Nephron progenitor cell (in vitro differentiated cells): ENCODE results near the gene CD52.
A peak's percentile ranks its signal among the peaks of the same experiment; 100 is the strongest.
"Not testable (repeated sequence)": the region's sequence is repeated elsewhere in the genome, so short reads cannot be mapped to it uniquely, and the experiment has no call there.

Experiments
- DNase-seq: peaks from one replicate; pipeline ENCODE4 v3.0.0; 2021
- H3K27ac Mint-ChIP-seq: 2 replicates; pipeline ENCODE4 v1.8.0; 2021; ENCODE audit warnings: mild to moderate bottlenecking, moderate library complexity, mixed read lengths
- H3K27me3 Mint-ChIP-seq: 2 replicates; pipeline ENCODE4 v1.8.0; 2021; ENCODE audit warnings: mild to moderate bottlenecking, low read depth, mixed read lengths; ENCODE audit not compliant: poor library complexity
- H3K36me3 Mint-ChIP-seq: 2 replicates; pipeline ENCODE4 v1.8.0; 2021; ENCODE audit warnings: low read depth, mixed read lengths
- H3K4me1 Mint-ChIP-seq: 2 replicates; pipeline ENCODE4 v1.8.0; 2021; ENCODE audit warnings: mixed read lengths
- H3K4me3 Mint-ChIP-seq: 2 replicates; pipeline ENCODE4 v1.8.0; 2021; ENCODE audit warnings: mild to moderate bottlenecking, moderate library complexity, mixed read lengths
- H3K9me3 Mint-ChIP-seq: 2 replicates; pipeline ENCODE4 v1.8.0; 2021; ENCODE audit warnings: mild to moderate bottlenecking, moderate library complexity, mixed read lengths
- CTCF ChIP-seq: fragments of 200-600 bp; sonication (generic); IDR thresholded peaks from 2 replicates; pipeline ENCODE4 v1.5.0; 2021; ENCODE audit warnings: antibody characterized with exemption

The CD52 gene

DNA sequence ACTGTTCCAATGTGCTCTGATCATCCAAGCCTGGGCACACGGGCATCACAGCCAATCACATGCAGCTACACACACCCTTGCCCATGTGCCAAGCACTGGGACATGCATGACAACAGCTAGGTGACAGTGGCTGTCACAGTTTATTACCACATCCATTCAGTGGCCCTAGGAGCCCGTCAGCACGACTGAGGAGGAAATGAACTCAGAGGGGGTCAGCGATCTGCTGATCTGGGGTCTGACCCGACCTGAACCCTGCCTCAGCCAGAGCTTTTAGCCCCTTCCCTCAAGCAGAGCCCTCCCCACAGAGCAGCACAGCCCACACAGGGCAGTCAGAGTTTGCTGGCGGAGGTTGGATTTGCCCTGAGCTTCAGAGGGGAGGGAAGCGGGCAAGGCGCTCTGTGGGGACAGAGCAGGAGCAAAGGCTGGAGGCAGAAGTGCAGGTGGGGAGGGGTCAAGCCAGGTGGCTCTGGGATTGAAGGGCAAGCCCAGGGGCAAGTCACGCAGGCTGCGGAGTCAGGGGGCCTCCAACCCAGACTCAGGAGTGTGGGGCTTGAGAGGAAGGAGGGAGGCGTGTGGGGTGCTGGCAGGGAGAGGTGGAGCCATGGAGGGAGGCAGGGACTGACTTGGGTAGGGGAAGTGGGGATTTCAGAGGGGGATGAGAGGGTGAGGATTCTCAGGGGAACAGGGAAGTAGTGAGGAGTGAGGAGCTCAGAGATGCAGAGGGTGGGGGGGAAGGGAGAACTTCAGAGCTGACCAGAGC is 27.5 kb upstream of the CD52 start:
- H3K27me3 Mint-ChIP-seq, result no peaks in the 10 kb centered on the region
- peak overlapping the region; percentile 15 for H3K4me3 Mint-ChIP-seq
- H3K36me3 Mint-ChIP-seq, result peaks cover 16% of the 10 kb centered on the region
- peaks cover 80% of the 10 kb centered on the region for H3K4me1 Mint-ChIP-seq
- no peak overlapping the region for H3K27ac Mint-ChIP-seq
- peak; percentile 12 for DNase-seq
- H3K9me3 Mint-ChIP-seq, result no peaks in the 10 kb centered on the region
- no peak for TF ChIP-seq CTCF

GRCh38 chr1:26290882-26291261 is 26.9 kb upstream of the CD52 start:
- TF ChIP-seq CTCF, result no peak
- H3K4me1 Mint-ChIP-seq, result peaks cover 83% of the 10 kb centered on the region
- H3K9me3 Mint-ChIP-seq, result no peaks in the 10 kb centered on the region
- H3K36me3 Mint-ChIP-seq, result peaks cover 19% of the 10 kb centered on the region
- DNase-seq, result peak; percentile 9
- no peaks in the 10 kb centered on the region for H3K27me3 Mint-ChIP-seq
- H3K4me3 Mint-ChIP-seq, result peak overlapping the region; percentile 15
- H3K27ac Mint-ChIP-seq, result no peak overlapping the region

DNA sequence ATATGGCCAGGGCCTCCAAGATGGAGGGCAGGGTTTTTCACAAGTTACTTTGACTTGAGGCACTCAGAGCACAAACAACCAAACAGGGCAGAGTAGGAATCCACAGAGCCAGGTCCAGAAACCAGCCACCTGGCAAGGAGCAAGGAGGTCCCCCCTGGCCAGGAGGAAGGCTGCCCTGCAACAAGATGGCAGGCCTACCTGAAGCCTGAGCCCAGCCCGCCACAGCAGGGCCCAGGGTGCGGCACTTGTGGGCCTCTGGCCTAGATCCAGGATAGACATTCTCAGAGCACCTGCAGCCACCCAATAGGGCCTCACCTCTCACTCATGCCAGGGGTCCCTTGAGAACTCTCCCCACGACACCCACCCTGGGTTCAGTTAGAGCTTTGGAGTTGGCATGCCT is 26.3 kb upstream of the CD52 start:
- Mint-ChIP-seq H3K4me1 (peaks cover 88% of the 10 kb centered on the region), H3K9me3 (no peaks in the 10 kb centered on the region), H3K27ac (no peak overlapping the region), H3K27me3 (peaks cover 3% of the 10 kb centered on the region), H3K36me3 (peaks cover 24% of the 10 kb centered on the region), H3K4me3 (no peak overlapping the region)
- no peak for TF ChIP-seq CTCF
- DNase-seq, result no peak

DNA sequence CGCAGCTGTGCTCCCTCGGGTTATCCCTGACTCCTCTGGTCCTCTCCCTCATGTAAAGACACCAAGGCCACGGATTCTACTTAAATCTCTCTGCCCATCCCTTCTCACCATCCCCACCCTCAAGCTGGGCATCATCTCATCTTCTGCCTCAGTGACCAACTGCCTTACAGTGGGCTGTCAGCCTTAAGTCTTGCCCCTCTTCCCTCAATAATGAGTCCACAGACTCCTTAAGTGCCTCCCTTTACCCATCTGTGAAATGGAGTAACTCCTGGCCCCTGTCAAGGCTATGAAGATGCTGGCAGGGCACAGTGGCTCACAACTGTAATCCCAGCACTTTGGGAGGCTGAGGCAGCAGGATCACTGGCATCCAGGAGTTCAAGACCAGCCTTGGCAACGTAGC is 25.8 kb upstream of the CD52 start:
- H3K27ac Mint-ChIP-seq, result no peak overlapping the region
- no peak for DNase-seq
- H3K4me1 Mint-ChIP-seq, result peaks cover 86% of the 10 kb centered on the region
- no peak for TF ChIP-seq CTCF
- H3K4me3 Mint-ChIP-seq, result peak overlapping the region; percentile 14
- no peaks in the 10 kb centered on the region for H3K9me3 Mint-ChIP-seq
- peaks cover 24% of the 10 kb centered on the region for H3K36me3 Mint-ChIP-seq
- H3K27me3 Mint-ChIP-seq, result peaks cover 3% of the 10 kb centered on the region

- not testable (repeated sequence) for H3K9me3 Mint-ChIP-seq, DNase-seq, H3K27me3 Mint-ChIP-seq, H3K27ac Mint-ChIP-seq, H3K4me3 Mint-ChIP-seq
- H3K36me3 Mint-ChIP-seq, result peaks cover 24% of the 10 kb centered on the region
- peaks cover 78% of the 10 kb centered on the region for H3K4me1 Mint-ChIP-seq
These were observed 25.0 kb upstream of the CD52 start for GRCh38 chr1:26292735-26293134.

- no peak for TF ChIP-seq CTCF
- Mint-ChIP-seq H3K27me3 (peaks cover 3% of the 10 kb centered on the region), H3K4me3 (no peak overlapping the region), H3K4me1 (peaks cover 75% of the 10 kb centered on the region), H3K9me3 (no peaks in the 10 kb centered on the region), H3K27ac (no peak overlapping the region), H3K36me3 (peaks cover 24% of the 10 kb centered on the region)
- DNase-seq, result no peak
These were observed 23.8 kb upstream of the CD52 start for GRCh38 chr1:26293911-26294463.
